GM18861 (cell line): ENCODE results near the gene ZNF274.
"Not testable (repeated sequence)": the region's sequence is repeated elsewhere in the genome, so short reads cannot be mapped to it uniquely, and the experiment has no call there.

Experiments
- ATAC-seq: cut with Tn5 transposase; IDR thresholded peaks from one replicate; pipeline ENCODE4 v1.9.1; 2021; ENCODE audit not compliant: unreplicated experiment

The ZNF274 gene

GRCh38 chr19:58182989-58183816 lies at the start of gene ZNF274:
TSS of gene ZNF274 (plus strand) at chr19:58183061. CDS start at chr19:58183966, 905 bp downstream.
- peak; percentile 75 for ATAC-seq

- no peak for ATAC-seq
Observed at GRCh38 chr19:58134244-58134643, 48.6 kb upstream of the ZNF274 start.

- no peak for ATAC-seq
Observed at GRCh38 chr19:58145849-58146248, 37.0 kb upstream of the ZNF274 start.

GRCh38 chr19:58147475-58147874 lies 35.4 kb upstream of the ZNF274 start:
- ATAC-seq, result not testable (repeated sequence)

- ATAC-seq, result peak; percentile 53
Observed at GRCh38 chr19:58150328-58150921, 32.4 kb upstream of the ZNF274 start, which contains the start of gene ZNF329. TSS of gene ZNF329 (minus strand) at chr19:58150789. CDS start at chr19:58129503, 21,286 bp downstream.

GRCh38 chr19:58153386-58153785 lies 29.5 kb upstream of the ZNF274 start:
- ATAC-seq, result no peak

- ATAC-seq, result no peak
Observed at GRCh38 chr19:58154287-58154678, 28.6 kb upstream of the ZNF274 start.

- ATAC-seq, result peak; percentile 78
Observed at GRCh38 chr19:58154679-58155648, 27.9 kb upstream of the ZNF274 start.

GRCh38 chr19:58157045-58157728 lies 25.7 kb upstream of the ZNF274 start:
- ATAC-seq, result no peak

- no peak for ATAC-seq
Observed at GRCh38 chr19:58166268-58166667, 16.6 kb upstream of the ZNF274 start.

GRCh38 chr19:58166708-58167280 lies 16.1 kb upstream of the ZNF274 start:
- no peak for ATAC-seq

GRCh38 chr19:58170860-58171259 lies 12.0 kb upstream of the ZNF274 start:
- ATAC-seq, result no peak

- no peak for ATAC-seq
Observed at GRCh38 chr19:58181902-58182576, 822 bp upstream of the ZNF274 start.

GRCh38 chr19:58182577-58182988 lies 278 bp upstream of the ZNF274 start:
- ATAC-seq, result no peak

GRCh38 chr19:58183817-58184215 lies 955 bp downstream of the ZNF274 start:
- ATAC-seq, result no peak

GRCh38 chr19:58196901-58197616 lies 14.2 kb downstream of the ZNF274 start:
- ATAC-seq, result no peak

GRCh38 chr19:58203814-58204475 lies 21.1 kb downstream of the ZNF274 start:
- no peak for ATAC-seq

- ATAC-seq, result no peak
Observed at GRCh38 chr19:58204566-58204965, 21.7 kb downstream of the ZNF274 start.
